Gastroesophageal sphincter (tissue), 3 donors: ENCODE results near the gene ATP13A4.

ENCODE experiments used
- CTCF ChIP-seq, 4 experiments: fragments of 200-600 bp in 2 of 4; fragments of 450-650 bp in 2 of 4; sonication (generic) in 1 of 4; IDR thresholded peaks; one replicate each; pipeline ENCODE4 v1.5.1; 2017 to 2019; ENCODE audit warnings: antibody characterized with exemption in 4 of 4, mild to moderate bottlenecking in 2 of 4, moderate library complexity in 2 of 4
- POLR2A ChIP-seq, 2 donors: fragments of 450-650 bp; IDR thresholded peaks; one replicate each; pipeline ENCODE4 v1.6.1; 2017; ENCODE audit warnings: antibody characterized with exemption in 2 of 2, mild to moderate bottlenecking in 2 of 2, moderate library complexity in 1 of 2

GRCh38 chr3:193515966-193516365 is 38.7 kb downstream of the ATP13A4 start:
- no peak for TF ChIP-seq CTCF (IDR thresholded peaks at IDR 0.05)
- no peak for TF ChIP-seq POLR2A (IDR thresholded peaks at IDR 0.05)
